H9 (cell line): ENCODE results near the gene CREB5. TPM values are rescaled to one million over a fixed set of nuclear protein-coding genes. Genes with fewer than 3 reads are reported as not detected.
A peak's percentile ranks its signal among the peaks of the same experiment; 100 is the strongest.

Source experiments
- DNase-seq: peaks from one replicate; pipeline ENCODE4 v3.0.0-alpha.2; 2017
- H2AFZ ChIP-seq: one replicate; pipeline ENCODE4 v1.6.1; 2013; ENCODE audit warnings: mild to moderate bottlenecking, low read length, control low read depth, moderate library complexity
- H2AK5ac ChIP-seq: 2 replicates; pipeline ENCODE4 v1.6.1; 2013; ENCODE audit warnings: low read length, control low read depth, mixed read lengths; ENCODE audit not compliant: insufficient read length
- H2BK120ac ChIP-seq: one replicate; pipeline ENCODE4 v1.6.1; 2013; ENCODE audit warnings: low read depth, mild to moderate bottlenecking, low read length, control low read depth, inconsistent platforms; ENCODE audit not compliant: poor library complexity, severe bottlenecking
- H2BK12ac ChIP-seq: 2 replicates; pipeline ENCODE4 v1.6.1; 2013; ENCODE audit warnings: low read length, control low read depth, mixed read lengths, low read depth; ENCODE audit not compliant: insufficient read length
- H2BK15ac ChIP-seq: 2 replicates; pipeline ENCODE4 v1.6.1; 2013; ENCODE audit warnings: low read depth, low read length, control low read depth
- H2BK20ac ChIP-seq: one replicate; pipeline ENCODE4 v1.6.1; 2013; ENCODE audit warnings: low read depth, mild to moderate bottlenecking, low read length, control low read depth, inconsistent platforms; ENCODE audit not compliant: poor library complexity, severe bottlenecking
- H2BK5ac ChIP-seq: 2 replicates; pipeline ENCODE4 v1.6.1; 2013; ENCODE audit warnings: low read length, control low read depth, mixed read lengths; ENCODE audit not compliant: insufficient read length
- H3K14ac ChIP-seq: 2 replicates; pipeline ENCODE4 v1.6.1; 2013; ENCODE audit warnings: low read length, control low read depth; ENCODE audit not compliant: insufficient read depth
- H3K18ac ChIP-seq: 2 replicates; pipeline ENCODE4 v1.6.1; 2013; ENCODE audit warnings: low read depth, mild to moderate bottlenecking, mixed read lengths, low read length, control low read depth; ENCODE audit not compliant: insufficient read length
- H3K23ac ChIP-seq: 2 replicates; pipeline ENCODE4 v1.6.1; 2013; ENCODE audit warnings: low read length, control low read depth, mixed read lengths, low read depth; ENCODE audit not compliant: insufficient read length
- H3K23me2 ChIP-seq: 2 replicates; pipeline ENCODE4 v1.6.1; 2013; ENCODE audit warnings: low read depth, mild to moderate bottlenecking, mixed read lengths, low read length, control low read depth; ENCODE audit not compliant: insufficient read length, poor library complexity, severe bottlenecking
- H3K27ac ChIP-seq: 2 replicates; pipeline ENCODE4 v1.5.1; 2013; ENCODE audit warnings: low read length, control low read depth, mixed read lengths, low read depth; ENCODE audit not compliant: insufficient read length
- H3K27me3 ChIP-seq: 2 replicates; pipeline ENCODE4 v1.6.1; 2013; ENCODE audit warnings: low read length, control low read depth, inconsistent platforms; ENCODE audit not compliant: insufficient read depth
- H3K4ac ChIP-seq: 2 replicates; pipeline ENCODE4 v1.6.1; 2013; ENCODE audit warnings: low read depth, mild to moderate bottlenecking, control low read depth, inconsistent platforms, low read length, moderate library complexity
- H3K4me1 ChIP-seq: 2 replicates; pipeline ENCODE4 v1.6.1; 2013; ENCODE audit warnings: low read length, control low read depth, inconsistent platforms; ENCODE audit not compliant: insufficient read depth
- H3K4me2 ChIP-seq: 2 replicates; pipeline ENCODE4 v1.6.1; 2013; ENCODE audit warnings: low read length, control low read depth, mixed read lengths; ENCODE audit not compliant: insufficient read length, insufficient read depth
- H3K56ac ChIP-seq: 2 replicates; pipeline ENCODE4 v1.6.1; 2013; ENCODE audit warnings: low read depth, mild to moderate bottlenecking, mixed read lengths, low read length, control low read depth; ENCODE audit not compliant: insufficient read length
- H3K79me1 ChIP-seq: 2 replicates; pipeline ENCODE4 v1.6.1; 2013; ENCODE audit warnings: low read depth, mild to moderate bottlenecking, moderate library complexity, low read length, control low read depth, inconsistent platforms; ENCODE audit not compliant: insufficient read depth, poor library complexity, severe bottlenecking
- H3K79me2 ChIP-seq: 2 replicates; pipeline ENCODE4 v1.6.1; 2013; ENCODE audit warnings: low read length, control low read depth, inconsistent platforms; ENCODE audit not compliant: insufficient read depth
- H3K9ac ChIP-seq: 2 replicates; pipeline ENCODE4 v1.6.1; 2013; ENCODE audit warnings: low read length, control low read depth, mixed read lengths; ENCODE audit not compliant: insufficient read length; ENCODE audit errors: extremely low read depth
- H3K9me3 ChIP-seq: one replicate; pipeline ENCODE4 v1.6.1; 2013; ENCODE audit warnings: low read depth, low read length, inconsistent platforms; ENCODE audit not compliant: control insufficient read depth
- H3T11ph ChIP-seq: one replicate; pipeline ENCODE4 v1.6.1; 2013; ENCODE audit warnings: mild to moderate bottlenecking, low read length, control low read depth, inconsistent platforms
- H4K20me1 ChIP-seq: one replicate; pipeline ENCODE4 v1.6.1; 2013; ENCODE audit not compliant: control insufficient read depth, insufficient read length, insufficient read depth
- H4K5ac ChIP-seq: 2 replicates; pipeline ENCODE4 v1.6.1; 2013; ENCODE audit warnings: low read depth, mild to moderate bottlenecking, mixed read lengths, low read length, control low read depth; ENCODE audit not compliant: insufficient read length
- H4K8ac ChIP-seq: replicated peaks from 2 replicates; pipeline ENCODE4 v1.6.1; 2013; ENCODE audit warnings: low read length, control low read depth, mixed read lengths, low read depth; ENCODE audit not compliant: insufficient read length
- H4K91ac ChIP-seq: 2 replicates; pipeline ENCODE4 v1.6.1; 2013; ENCODE audit warnings: low read depth, mild to moderate bottlenecking, moderate library complexity, mixed read lengths, low read length, control low read depth; ENCODE audit not compliant: insufficient read length
- H3K27ac Mint-ChIP-seq, 3 experiments: 2 replicates in 2 of 3; 3 replicates in 1 of 3; pipeline ENCODE4 v1.8.0; 2020 to 2021; ENCODE audit warnings: mixed read lengths in 3 of 3, mild to moderate bottlenecking in 1 of 3, moderate library complexity in 1 of 3
- H3K27me3 Mint-ChIP-seq: 2 replicates; pipeline ENCODE4 v1.8.0; 2021; ENCODE audit warnings: low read depth, mild to moderate bottlenecking, moderate library complexity, mixed read lengths
- H3K36me3 Mint-ChIP-seq, 3 experiments: 2 replicates in 2 of 3; 3 replicates in 1 of 3; pipeline ENCODE4 v1.8.0; 2020 to 2021; ENCODE audit warnings: low read depth in 3 of 3, mixed read lengths in 3 of 3; ENCODE audit not compliant: insufficient read depth in 1 of 3
- H3K4me1 Mint-ChIP-seq, 2 experiments: 2 replicates each; pipeline ENCODE4 v1.8.0; 2020; ENCODE audit warnings: mixed read lengths in 2 of 2
- H3K4me3 Mint-ChIP-seq, 2 experiments: 2 replicates in 1 of 2; 3 replicates in 1 of 2; pipeline ENCODE4 v1.8.0; 2020 to 2021; ENCODE audit warnings: mild to moderate bottlenecking in 2 of 2, mixed read lengths in 2 of 2, moderate library complexity in 1 of 2
- H3K9me3 Mint-ChIP-seq, 2 experiments: 2 replicates in 1 of 2; 3 replicates in 1 of 2; pipeline ENCODE4 v1.8.0; 2020; ENCODE audit warnings: mild to moderate bottlenecking in 2 of 2, mixed read lengths in 2 of 2, moderate library complexity in 1 of 2
- CTCF ChIP-seq: fragments of 200-600 bp; sonication (generic); conservative IDR thresholded peaks from 3 replicates; pipeline ENCODE4 v1.8.0; 2021; ENCODE audit warnings: antibody characterized with exemption, mild to moderate bottlenecking
- WGBS: extraction: QIAGEN DNeasy Blood & Tissue Kit; methylation state at CpG from one replicate; pipeline ENCODE4 v1.1.7; 2013; ENCODE audit warnings: missing lambda C conversion rate, low lambda C conversion rate, mixed read lengths; ENCODE audit not compliant: insufficient read length; ENCODE audit errors: extremely low coverage; 5-methylcytosine and 5-hydroxymethylcytosine counted together
- total RNA-seq: library from RNA; stranded (reverse); gene quantifications from 2 replicates; pipeline ENCODE4 v1.2.1, GENCODE V29; 2021

CREB5 gene
- total RNA-seq, 1 experiment from 2014 or later = 4.0 TPM

- H3T11ph ChIP-seq = peak overlapping the region; percentile 20
Measured at GRCh38 chr7:28686418-28686800, 274.1 kb downstream of the CREB5 start.

More at GRCh38 chr7:28686418-28686800, 274.1 kb downstream of the CREB5 start:
- Histone ChIP-seq H2BK120ac (peak overlapping the region; percentile 27), H3K14ac (peak overlapping the region; percentile 88; the same call in 1 of the 2 replicates), H3K27me3 (no peaks in the 10 kb centered on the region; the same call in 1 of the 2 replicates), H3K9me3 (no peaks in the 10 kb centered on the region), H2BK12ac (no peak overlapping the region), H3K79me2 (no peaks in the 10 kb centered on the region), H3K4me2 (peak overlapping the region; percentile 61), H3K23ac (no peak overlapping the region), H3K4me1 (peaks cover 9% of the 10 kb centered on the region), H3K4ac (no peak overlapping the region; the same call in 1 of the 2 replicates), H4K20me1 (no peaks in the 10 kb centered on the region), H3K27ac (peak overlapping the region; percentile 17), H2BK20ac (no peak overlapping the region), H3K79me1 (no peaks in the 10 kb centered on the region), H4K91ac (no peak overlapping the region), H2BK5ac (no peak overlapping the region), H3K9ac (peak overlapping the region; percentile 48), H4K5ac (no peak overlapping the region), H2AK5ac (no peak overlapping the region), H4K8ac (no peak overlapping the region), H2BK15ac (no peak overlapping the region), H3K23me2 (peaks cover 7% of the 10 kb centered on the region), H2AFZ (no peak overlapping the region), H3K56ac (no peak overlapping the region), H3K18ac (peak overlapping the region; percentile 79)
- Mint-ChIP-seq H3K4me1 (peaks cover 4 to 20% of the 10 kb centered on the region in 2 experiments), H3K4me3 (no peak overlapping the region), H3K27me3 (peaks cover 8% of the 10 kb centered on the region; the same call in 1 of the 2 replicates), H3K27ac (no peak overlapping the region), H3K9me3 (no peaks in the 10 kb centered on the region), H3K36me3 (no peaks in the 10 kb centered on the region; a peak in 1 of 7 replicates)
- peak; percentile 66 for DNase-seq
- no peak for TF ChIP-seq CTCF
- no CpG with 5 or more reads among the region's 12 CpGs for WGBS
